ENCODE data around the gene COQ9. TPM values are rescaled to one million over a fixed set of nuclear protein-coding genes. Genes with fewer than 3 reads are reported as not detected.
"Not testable (repeated sequence)": the region's sequence is repeated elsewhere in the genome, so short reads cannot be mapped to it uniquely, and the experiment has no call there.

The COQ9 gene
- total and polyA plus RNA-seq, 2 donors (not counting 1 experiment from before 2014, with no cell fraction given): 44.4 to 51.2 TPM

- no peaks in the 10 kb centered on the region for H3K9me3 ChIP-seq (ENCODE audit: control insufficient read depth, insufficient read depth, low read depth, low read length)
- no peaks in the 10 kb centered on the region for H4K20me1 ChIP-seq (ENCODE audit: control insufficient read depth, extremely low read depth, insufficient read depth, low read length)
- no peak overlapping the region for H3K4me2 ChIP-seq (ENCODE audit: extremely low read depth, insufficient read depth, low read length)
- no peak for TF ChIP-seq CTCF (conservative IDR thresholded peaks at IDR 0.05 in 1 of 2, IDR thresholded peaks at IDR 0.05 in 1 of 2; ENCODE audit: low read depth in 1 of 2, low read length in 2 of 2)
- H3K36me3 ChIP-seq (ENCODE audit: control insufficient read depth, insufficient read depth, low read length): peaks cover 11% of the 10 kb centered on the region
- H3K4me3 ChIP-seq (replicated peaks in 1 of 4; ENCODE audit: control extremely low read depth in 1 of 4, insufficient read depth in 1 of 4, low read depth in 3 of 4, low read length in 4 of 4): no peak overlapping the region
- no peaks in the 10 kb centered on the region for H3K4me1 ChIP-seq (ENCODE audit: control insufficient read depth, extremely low read depth, insufficient read depth, low read length)
- H3K79me2 ChIP-seq (ENCODE audit: control insufficient read depth, insufficient read depth, low read length): no peaks in the 10 kb centered on the region
- DNase-seq (ENCODE audit: low read depth in 2 of 2): no peak
- no peaks in the 10 kb centered on the region for H3K27me3 ChIP-seq (ENCODE audit: control insufficient read depth, insufficient read depth, low read length)
- H2AFZ ChIP-seq (ENCODE audit: low read length): no peak overlapping the region
- no peak overlapping the region for H3K9ac ChIP-seq (ENCODE audit: insufficient read depth, low read length)
- no peak overlapping the region for H3K27ac ChIP-seq (ENCODE audit: insufficient read depth, low read length)
Observed at GRCh38 chr16:57434003-57434402, 13.3 kb upstream of the COQ9 start.

- TF ChIP-seq CTCF (conservative IDR thresholded peaks at IDR 0.05 in 1 of 2, IDR thresholded peaks at IDR 0.05 in 1 of 2; ENCODE audit: low read depth in 1 of 2, low read length in 2 of 2) (no peak), EZH2 (IDR thresholded peaks at IDR 0.05; ENCODE audit: low read length, missing control alignments) (no peak)
- no peaks in the 10 kb centered on the region for H4K20me1 ChIP-seq (ENCODE audit: control insufficient read depth, extremely low read depth, insufficient read depth, low read length)
- H3K4me1 ChIP-seq (ENCODE audit: control insufficient read depth, extremely low read depth, insufficient read depth, low read length): no peaks in the 10 kb centered on the region
- H3K9me3 ChIP-seq (ENCODE audit: control insufficient read depth, insufficient read depth, low read depth, low read length): no peaks in the 10 kb centered on the region
- H3K36me3 ChIP-seq (ENCODE audit: control insufficient read depth, insufficient read depth, low read length): peaks cover 8% of the 10 kb centered on the region
- H3K27ac ChIP-seq (ENCODE audit: insufficient read depth, low read length): no peak overlapping the region
- no peak for DNase-seq (ENCODE audit: low read depth in 2 of 2)
- no peak overlapping the region for H3K4me2 ChIP-seq (ENCODE audit: extremely low read depth, insufficient read depth, low read length)
- no peaks in the 10 kb centered on the region for H3K27me3 ChIP-seq (ENCODE audit: control insufficient read depth, insufficient read depth, low read length)
- H3K9ac ChIP-seq (ENCODE audit: insufficient read depth, low read length): no peak overlapping the region
- H3K79me2 ChIP-seq (ENCODE audit: control insufficient read depth, insufficient read depth, low read length): no peaks in the 10 kb centered on the region
- no peak overlapping the region for H2AFZ ChIP-seq (ENCODE audit: low read length)
- H3K4me3 ChIP-seq (replicated peaks in 1 of 4; ENCODE audit: control extremely low read depth in 1 of 4, insufficient read depth in 1 of 4, low read depth in 3 of 4, low read length in 4 of 4): no peak overlapping the region
Observed at GRCh38 chr16:57435838-57436237, 11.4 kb upstream of the COQ9 start.

- H3K9ac ChIP-seq (ENCODE audit: insufficient read depth, low read length); H3K27ac ChIP-seq (ENCODE audit: insufficient read depth, low read length); H4K20me1 ChIP-seq (ENCODE audit: control insufficient read depth, extremely low read depth, insufficient read depth, low read length); H3K27me3 ChIP-seq (ENCODE audit: control insufficient read depth, insufficient read depth, low read length); H2AFZ ChIP-seq (ENCODE audit: low read length); DNase-seq (ENCODE audit: low read depth in 2 of 2); H3K4me3 ChIP-seq (replicated peaks in 1 of 4; ENCODE audit: control extremely low read depth in 1 of 4, insufficient read depth in 1 of 4, low read depth in 3 of 4, low read length in 4 of 4); H3K9me3 ChIP-seq (ENCODE audit: control insufficient read depth, insufficient read depth, low read depth, low read length); H3K36me3 ChIP-seq (ENCODE audit: control insufficient read depth, insufficient read depth, low read length); H3K4me1 ChIP-seq (ENCODE audit: control insufficient read depth, extremely low read depth, insufficient read depth, low read length); H3K4me2 ChIP-seq (ENCODE audit: extremely low read depth, insufficient read depth, low read length): not testable (repeated sequence)
- peaks cover 23% of the 10 kb centered on the region for H3K79me2 ChIP-seq (ENCODE audit: control insufficient read depth, insufficient read depth, low read length)
Observed at GRCh38 chr16:57439947-57440346, 7.3 kb upstream of the COQ9 start.

GRCh38 chr16:57440551-57440950 lies 6.7 kb upstream of the COQ9 start:
- not testable (repeated sequence) for H3K27ac ChIP-seq (ENCODE audit: insufficient read depth, low read length); H4K20me1 ChIP-seq (ENCODE audit: control insufficient read depth, extremely low read depth, insufficient read depth, low read length); H3K9ac ChIP-seq (ENCODE audit: insufficient read depth, low read length); H3K36me3 ChIP-seq (ENCODE audit: control insufficient read depth, insufficient read depth, low read length); H3K27me3 ChIP-seq (ENCODE audit: control insufficient read depth, insufficient read depth, low read length); H3K4me1 ChIP-seq (ENCODE audit: control insufficient read depth, extremely low read depth, insufficient read depth, low read length); H3K4me3 ChIP-seq (replicated peaks in 1 of 4; ENCODE audit: control extremely low read depth in 1 of 4, insufficient read depth in 1 of 4, low read depth in 3 of 4, low read length in 4 of 4); H2AFZ ChIP-seq (ENCODE audit: low read length); H3K4me2 ChIP-seq (ENCODE audit: extremely low read depth, insufficient read depth, low read length); H3K9me3 ChIP-seq (ENCODE audit: control insufficient read depth, insufficient read depth, low read depth, low read length); DNase-seq (ENCODE audit: low read depth in 2 of 2)
- H3K79me2 ChIP-seq (ENCODE audit: control insufficient read depth, insufficient read depth, low read length): peaks cover 29% of the 10 kb centered on the region

All from fibroblast of lung (primary cell).